ENCODE measurements around the gene ADAMTS10.
"Not testable (repeated sequence)": the region's sequence is repeated elsewhere in the genome, so short reads cannot be mapped to it uniquely, and the experiment has no call there.

ADAMTS10 gene

GRCh38 chr19:8610041-8610935, at the start of gene ADAMTS10:
ADAMTS10 (minus strand) TSS chr19:8610715; CDS start chr19:8605710, 5,005 bp downstream.
- in situ Hi-C loops (cut with HindIII; ENCODE audit: low sequenced_read_pairs), result no loop called here

DNA sequence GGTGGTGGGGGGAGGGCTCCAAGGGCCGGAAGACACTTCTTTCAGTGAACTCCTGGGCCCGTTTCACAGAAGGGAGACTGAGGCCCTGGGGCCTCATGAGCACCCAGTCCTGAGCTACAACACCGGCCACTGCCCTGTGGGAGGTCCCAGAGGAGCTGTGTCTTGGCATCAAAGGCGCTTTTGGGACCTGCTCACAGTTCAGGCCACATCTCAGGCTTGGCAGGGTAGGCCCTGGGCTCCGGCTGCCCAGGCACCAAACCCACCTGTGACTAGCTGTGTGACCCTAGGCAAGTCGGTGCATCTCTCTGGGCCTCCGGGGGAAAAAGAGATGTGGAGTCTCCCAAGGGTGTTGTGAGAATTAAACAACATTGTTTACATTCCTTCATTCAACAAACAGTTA, 49.4 kb upstream of the ADAMTS10 start:
- in situ Hi-C loops (cut with HindIII; ENCODE audit: low sequenced_read_pairs), result loop anchor here (5.0 kb wide), 1 partner anchor 53 kb away; no protein-coding TSS in a partner anchor

DNA sequence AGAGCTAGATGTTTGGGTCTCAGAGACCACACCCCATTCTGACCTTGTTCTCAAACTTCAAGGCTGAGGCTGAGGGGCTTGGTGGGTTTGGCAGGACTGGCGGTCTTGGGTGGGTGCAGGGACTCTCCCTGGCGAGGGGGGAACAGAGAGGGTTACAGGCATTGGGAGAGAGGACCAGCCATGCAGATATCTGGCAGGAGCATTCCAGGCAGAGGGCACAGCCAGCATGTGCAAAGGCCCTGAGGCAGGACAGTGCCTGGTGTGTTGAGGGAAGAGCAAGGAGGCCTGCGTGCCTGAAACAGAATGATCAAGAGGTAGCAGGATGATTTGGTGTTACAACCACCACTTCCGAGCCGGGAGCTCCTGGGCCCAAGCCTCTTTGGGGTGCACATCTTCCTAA, 47.4 kb upstream of the ADAMTS10 start:
- in situ Hi-C loops (cut with HindIII; ENCODE audit: low sequenced_read_pairs), result loop anchor here (5.0 kb wide), 1 partner anchor 51 kb away; no protein-coding TSS in a partner anchor

DNA sequence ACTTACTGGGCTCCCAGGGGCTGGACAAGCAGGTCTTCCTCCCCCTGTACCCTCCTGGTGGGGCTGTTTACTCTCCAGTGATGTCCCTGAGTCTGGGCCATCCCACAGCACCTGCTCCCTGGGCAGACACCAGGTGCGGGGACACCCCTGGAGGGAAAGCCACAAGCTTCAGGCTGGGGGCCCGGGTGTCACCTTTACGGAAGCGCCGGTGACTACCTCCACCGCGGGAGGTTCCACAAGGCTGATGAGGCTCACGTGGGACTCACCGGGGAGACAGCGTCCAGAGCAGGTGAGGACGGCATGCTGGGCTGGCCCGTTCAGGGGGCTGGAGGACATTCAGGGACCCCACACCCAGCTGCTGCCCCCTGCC, 44.8 kb upstream of the ADAMTS10 start:
- in situ Hi-C loops (cut with HindIII; ENCODE audit: low sequenced_read_pairs), result loop anchor here (5.0 kb wide), 1 partner anchor 48 kb away; no protein-coding TSS in a partner anchor

- in situ Hi-C loops (cut with HindIII; ENCODE audit: low sequenced_read_pairs), result loop anchor here (5.0 kb wide), 1 partner anchor 47 kb away; no protein-coding TSS in a partner anchor
Measured at GRCh38 chr19:8654591-8655339, 44.2 kb upstream of the ADAMTS10 start.

DNA sequence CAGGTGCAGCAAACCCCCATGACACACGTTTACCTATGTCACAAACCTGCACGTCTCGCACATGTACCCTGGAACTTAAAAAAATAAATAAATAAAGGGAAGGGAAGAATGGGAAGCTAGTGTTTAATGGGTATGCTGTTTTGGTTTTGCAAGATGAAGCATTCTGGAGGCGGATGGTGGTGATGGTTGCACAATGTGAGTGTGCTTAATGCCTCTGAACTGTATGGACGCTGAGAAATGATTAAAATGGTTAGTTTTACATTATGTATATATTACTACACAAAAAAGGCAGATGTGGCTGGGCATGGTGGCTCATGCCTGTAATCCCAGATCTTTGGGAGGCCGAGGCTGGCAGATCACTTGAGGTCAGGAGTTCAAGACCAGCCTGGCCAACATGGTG, 37.7 kb upstream of the ADAMTS10 start:
- in situ Hi-C loops (cut with HindIII; ENCODE audit: low sequenced_read_pairs), result no loop called here

DNA sequence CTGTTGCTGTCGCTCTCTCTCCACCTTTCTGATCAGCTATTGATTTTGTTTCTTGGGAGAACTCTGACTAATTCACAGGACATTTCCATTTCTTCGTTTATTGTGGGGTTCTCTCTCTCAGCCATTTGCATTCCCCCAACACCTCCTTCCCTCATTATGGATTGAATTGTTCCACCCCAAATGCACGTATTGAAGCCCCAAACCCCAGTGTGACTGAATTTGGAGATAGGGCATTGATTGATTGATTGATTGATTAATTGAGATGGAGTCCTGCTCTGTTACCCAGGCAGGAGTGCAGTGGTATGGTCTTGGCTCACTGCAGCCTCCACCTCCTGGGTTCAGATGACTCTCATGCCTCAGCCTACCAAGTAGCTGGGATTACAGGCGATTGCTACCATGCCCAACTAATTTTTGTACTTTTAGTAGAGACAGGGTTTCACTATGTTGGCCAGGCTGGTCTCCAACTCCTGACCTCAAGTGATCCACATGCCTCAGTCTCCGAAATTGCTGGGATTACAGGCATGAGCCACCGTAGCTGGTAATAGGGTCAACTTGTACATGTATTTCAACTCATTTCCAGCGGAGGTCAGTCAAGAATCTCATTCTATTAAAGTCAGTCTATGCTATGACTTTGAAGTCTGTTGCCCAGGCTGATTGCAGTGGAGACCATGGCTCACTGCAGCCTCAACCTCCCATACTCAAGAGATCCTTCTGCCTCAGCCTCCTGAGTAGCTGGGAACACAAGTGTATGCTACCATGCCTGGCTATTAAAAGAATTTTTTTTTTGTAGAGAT, 33.5 kb upstream of the ADAMTS10 start:
- in situ Hi-C loops (cut with HindIII; ENCODE audit: low sequenced_read_pairs), result no loop called here

- in situ Hi-C loops (cut with HindIII; ENCODE audit: low sequenced_read_pairs), result no loop called here
Measured at GRCh38 chr19:8642561-8642960, 32.0 kb upstream of the ADAMTS10 start.

GRCh38 chr19:8641908-8642547, 31.5 kb upstream of the ADAMTS10 start:
- in situ Hi-C loops (cut with HindIII; ENCODE audit: low sequenced_read_pairs), result no loop called here

GRCh38 chr19:8641221-8641907, 30.8 kb upstream of the ADAMTS10 start:
- in situ Hi-C loops (cut with HindIII; ENCODE audit: low sequenced_read_pairs), result no loop called here

- in situ Hi-C loops (cut with HindIII; ENCODE audit: low sequenced_read_pairs), result no loop called here
Measured at GRCh38 chr19:8640402-8641004, 30.0 kb upstream of the ADAMTS10 start.

DNA sequence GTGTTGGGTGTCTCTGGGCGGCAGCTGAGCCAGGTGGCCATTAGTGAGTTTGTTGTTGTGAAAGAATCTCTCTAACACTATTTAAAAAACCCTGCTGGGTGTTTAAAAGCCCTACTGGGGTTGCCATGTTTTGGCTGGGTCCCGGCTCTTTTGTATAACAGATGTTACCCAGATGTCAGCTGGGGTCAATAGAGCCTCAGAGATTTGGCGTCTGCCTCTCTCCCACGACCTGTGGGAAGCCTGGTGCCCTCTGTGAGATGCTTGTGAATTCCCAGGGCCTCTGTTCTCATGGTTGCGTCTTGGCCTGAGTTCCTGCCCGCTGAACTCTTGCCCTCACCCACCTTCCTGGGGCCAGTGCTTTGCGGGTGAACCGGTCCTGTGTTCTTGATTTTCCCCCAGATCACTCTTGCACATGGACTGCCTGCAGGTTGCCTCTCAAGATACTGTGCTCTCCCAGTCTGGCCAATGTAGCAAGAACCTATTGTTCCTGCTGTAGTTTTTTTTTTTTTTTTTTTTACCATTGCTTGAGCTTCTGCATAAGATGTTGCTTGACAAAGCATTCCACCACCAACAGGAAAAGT, 29.4 kb upstream of the ADAMTS10 start:
- in situ Hi-C loops (cut with HindIII; ENCODE audit: low sequenced_read_pairs), result no loop called here

DNA sequence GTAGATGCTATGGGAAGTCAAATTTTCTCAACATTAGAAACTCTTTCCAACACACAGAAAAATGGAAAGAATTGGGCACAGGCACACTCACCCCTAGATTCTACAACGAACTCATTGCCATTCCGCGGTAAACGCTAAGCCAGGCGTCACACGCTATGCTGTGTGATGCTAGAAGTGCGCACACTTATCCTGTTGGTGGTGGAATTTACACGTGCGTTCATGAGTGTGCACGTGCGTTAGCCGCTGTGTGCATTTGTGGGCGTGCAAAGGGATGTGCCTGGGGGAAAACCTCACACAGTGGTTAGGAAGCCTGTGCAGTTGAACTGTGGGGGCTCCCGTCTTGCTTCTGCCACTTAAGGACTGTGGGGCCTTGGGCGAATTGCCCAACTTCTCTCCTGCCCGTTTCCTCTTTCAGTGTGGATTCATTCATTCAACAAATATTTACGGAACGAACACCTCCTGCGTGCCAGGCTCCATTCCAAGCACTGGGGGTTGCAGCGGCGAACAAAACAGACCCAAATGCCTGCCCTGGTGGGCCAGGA, 27.6 kb upstream of the ADAMTS10 start:
- in situ Hi-C loops (cut with HindIII; ENCODE audit: low sequenced_read_pairs), result no loop called here

DNA sequence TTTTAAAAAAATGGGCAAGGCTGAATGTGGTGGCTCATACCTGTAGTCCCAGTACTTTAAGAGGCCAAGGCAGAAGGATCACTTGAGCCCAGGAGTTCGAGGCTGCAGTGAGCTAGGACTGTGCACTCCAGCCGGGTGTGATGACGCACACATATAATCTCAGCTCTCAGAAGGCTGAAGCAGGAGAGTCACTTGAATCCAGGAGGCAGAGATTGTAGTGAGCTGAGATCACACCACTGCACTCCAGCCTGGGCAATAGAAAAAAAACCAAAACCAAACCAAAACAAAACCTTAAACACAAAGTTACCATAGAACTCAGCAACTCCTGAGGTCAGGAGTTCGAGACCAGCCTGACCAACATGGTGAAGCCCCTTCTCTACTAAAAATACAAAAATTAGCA, 26.6 kb upstream of the ADAMTS10 start:
- in situ Hi-C loops (cut with HindIII; ENCODE audit: low sequenced_read_pairs), result not testable (repeated sequence)

- in situ Hi-C loops (cut with HindIII; ENCODE audit: low sequenced_read_pairs), result no loop called here
Measured at GRCh38 chr19:8635422-8635821, 24.9 kb upstream of the ADAMTS10 start.

DNA sequence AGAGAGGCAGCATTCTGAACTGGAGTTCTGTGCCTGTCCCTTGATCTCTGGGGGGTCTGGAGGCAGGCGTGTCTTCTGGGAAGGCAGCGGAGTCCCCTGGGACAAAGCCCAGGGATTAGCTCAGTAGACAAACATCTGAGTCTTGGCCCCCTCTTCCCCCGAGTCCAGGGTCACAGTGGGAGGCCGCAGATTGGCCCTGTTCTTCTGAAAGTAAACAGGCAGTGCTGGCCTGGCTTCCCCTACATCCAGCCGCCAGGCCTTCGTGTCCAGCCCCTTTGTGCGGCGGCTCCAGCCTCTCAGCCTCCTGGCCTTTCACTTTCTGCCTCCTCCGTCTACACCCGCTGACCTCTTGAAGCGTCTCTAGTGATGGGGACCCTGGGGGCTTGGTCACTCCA, 20.9 kb upstream of the ADAMTS10 start:
- in situ Hi-C loops (cut with HindIII; ENCODE audit: low sequenced_read_pairs), result loop anchor here (5.0 kb wide), 1 partner anchor 39 kb away; no protein-coding TSS in a partner anchor

GRCh38 chr19:8630796-8631424, 20.4 kb upstream of the ADAMTS10 start:
- in situ Hi-C loops (cut with HindIII; ENCODE audit: low sequenced_read_pairs), result loop anchor here (5.0 kb wide), 1 partner anchor 39 kb away; no protein-coding TSS in a partner anchor

DNA sequence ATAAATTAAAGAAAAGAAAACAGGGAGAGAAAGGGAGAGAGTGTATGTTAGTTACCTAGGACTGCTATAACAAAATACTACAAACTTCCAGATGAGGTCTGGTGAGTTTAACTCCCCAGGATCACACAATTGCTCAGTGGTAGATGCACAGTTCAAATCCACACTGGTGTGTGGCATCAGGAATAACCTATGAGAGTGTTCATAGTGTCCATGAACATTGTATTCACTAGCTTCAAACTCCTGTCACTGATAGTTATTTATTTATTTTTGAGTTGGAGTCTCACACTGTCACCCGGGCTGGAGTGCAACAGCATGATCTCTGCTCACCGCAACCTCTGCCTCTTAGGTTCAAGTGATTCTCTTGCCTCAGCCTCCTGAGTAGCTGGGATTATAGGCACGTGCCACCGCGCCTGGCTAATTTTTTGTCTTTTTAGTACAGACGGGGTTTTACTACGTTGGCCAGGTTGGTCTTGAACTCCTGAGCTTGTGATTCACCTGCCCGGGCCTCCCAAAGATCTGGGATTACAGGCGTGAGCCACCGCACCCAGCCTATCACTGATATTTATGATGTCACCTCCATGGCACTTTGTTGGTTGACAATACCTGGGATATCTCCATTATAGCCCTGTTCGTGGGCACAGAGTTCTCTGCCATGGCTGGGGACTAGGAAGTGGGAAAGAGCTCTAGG, 19.6 kb upstream of the ADAMTS10 start, which contains the start of gene NFILZ:
Gene NFILZ (plus strand): TSS at position 638 of the 688 bp plus-strand sequence. CDS start 46,133 bp downstream, outside the sequence.
- in situ Hi-C loops (cut with HindIII; ENCODE audit: low sequenced_read_pairs), result loop anchor here (5.0 kb wide), 1 partner anchor 38 kb away; no protein-coding TSS in a partner anchor

Data from endothelial cell of hepatic sinusoid (primary cell).